WTC11 (cell line): ENCODE data around the gene ZFHX3. TPM values are rescaled to one million over a fixed set of nuclear protein-coding genes. Genes with fewer than 3 reads are reported as not detected.

ENCODE experiments used
- ATAC-seq: fragments of 200-7000 bp; cut with Tn5 transposase; 2 replicates; pipeline ENCODE4 v1.10.0; 2021; ENCODE audit warnings: mild to moderate bottlenecking, moderate library complexity
- CTCF ChIA-PET: fragments of 300-600 bp; sonication (Branson Sonifier 250); formaldehyde crosslinking; loops from one replicate; lab custom pipeline; 2021; ENCODE audit warnings: antibody characterized with exemption; lab: Charles Lee
- POLR2A ChIA-PET: fragments of 350-600 bp; sonication (Branson Sonifier 250); formaldehyde crosslinking; loops from one replicate; lab custom pipeline; 2021; ENCODE audit warnings: antibody characterized with exemption; lab: Charles Lee
- DNase-seq: peaks from one replicate; pipeline ENCODE4 v3.0.0; 2021; ENCODE audit warnings: low spot score
- H3K27ac Mint-ChIP-seq: 2 replicates; pipeline ENCODE4 v1.8.0; 2021; ENCODE audit warnings: mixed read lengths
- H3K27me3 Mint-ChIP-seq: 2 replicates; pipeline ENCODE4 v1.8.0; 2021; ENCODE audit warnings: low read depth, mild to moderate bottlenecking, moderate library complexity, mixed read lengths
- H3K36me3 Mint-ChIP-seq: 2 replicates; pipeline ENCODE4 v1.8.0; 2021; ENCODE audit warnings: mixed read lengths
- H3K4me1 Mint-ChIP-seq: 2 replicates; pipeline ENCODE4 v1.8.0; 2022; ENCODE audit warnings: mixed read lengths
- H3K4me3 Mint-ChIP-seq: 2 replicates; pipeline ENCODE4 v1.8.0; 2021; ENCODE audit warnings: mild to moderate bottlenecking, moderate library complexity, mixed read lengths
- H3K9me3 Mint-ChIP-seq: 2 replicates; pipeline ENCODE4 v1.8.0; 2021; ENCODE audit warnings: mixed read lengths
- AFF4 ChIP-seq: sonication (generic); formaldehyde crosslinking; IDR thresholded peaks from 2 replicates; pipeline ENCODE4 v1.8.1; 2023; ENCODE audit warnings: mild to moderate bottlenecking, missing genetic modification reagents, borderline replicate concordance
- E2F4 ChIP-seq: sonication (generic); formaldehyde crosslinking; IDR thresholded peaks from 2 replicates; pipeline ENCODE4 v1.8.1; 2022; ENCODE audit warnings: low read depth, mild to moderate bottlenecking, moderate library complexity, missing genetic modification reagents, borderline replicate concordance
- EMX1 ChIP-seq: fragments of 250-450 bp; sonication (Bioruptor Pico); IDR thresholded peaks from 2 replicates; pipeline ENCODE4 v1.8.0; 2021; ENCODE audit warnings: mild to moderate bottlenecking
- GABPB1 ChIP-seq: sonication (generic); formaldehyde crosslinking; IDR thresholded peaks from 2 replicates; pipeline ENCODE4 v1.8.1; 2023; ENCODE audit warnings: mild to moderate bottlenecking, missing genetic modification reagents
- IRF2 ChIP-seq: sonication (generic); formaldehyde crosslinking; IDR thresholded peaks from 2 replicates; pipeline ENCODE4 v1.8.0; 2022; ENCODE audit warnings: low read depth, missing genetic modification reagents, borderline replicate concordance
- USF2 ChIP-seq: sonication (generic); formaldehyde crosslinking; IDR thresholded peaks from 2 replicates; pipeline ENCODE4 v1.8.1; 2023; ENCODE audit warnings: mild to moderate bottlenecking, missing genetic modification reagents, moderate library complexity
- ZNF121 ChIP-seq: sonication (generic); formaldehyde crosslinking; IDR thresholded peaks from 2 replicates; pipeline ENCODE4 v1.8.0; 2023; ENCODE audit warnings: missing genetic modification reagents
- ZNF281 ChIP-seq: sonication (generic); formaldehyde crosslinking; IDR thresholded peaks from 2 replicates; pipeline ENCODE4 v1.8.0; 2023; ENCODE audit warnings: mild to moderate bottlenecking, missing genetic modification reagents
- ZNF423 ChIP-seq: fragments of 250-450 bp; sonication (Bioruptor Pico); IDR thresholded peaks from 2 replicates; pipeline ENCODE4 v2.1.2; 2022; ENCODE audit warnings: mild to moderate bottlenecking, moderate library complexity
- total RNA-seq: library from RNA; stranded (reverse); gene quantifications from 3 replicates; pipeline ENCODE4 v1.2.3, GENCODE V29; 2021

ZFHX3 gene
- total RNA-seq, 1 experiment from 2014 or later, result 5.7 TPM

- Mint-ChIP-seq H3K9me3 (no peaks in the 10 kb centered on the region), H3K27ac (no peak overlapping the region), H3K4me3 (no peak overlapping the region), H3K27me3 (no peaks in the 10 kb centered on the region), H3K4me1 (no peaks in the 10 kb centered on the region), H3K36me3 (no peaks in the 10 kb centered on the region)
- DNase-seq (no peak), ATAC-seq (no peak)
- ChIA-PET CTCF (interaction anchor here (1.4 to 2.1 kb wide), 2 partner anchors 26 to 112 kb away, joined by 3 to 10 read pairs; no protein-coding TSS in a partner anchor), POLR2A (no interaction called here)
- TF ChIP-seq ZNF423 (CRISPR knock-in tag), result no peak
- TF ChIP-seq EMX1 (CRISPR knock-in tag), result no peak
- no peak for TF ChIP-seq E2F4 (CRISPR knock-in tag)
- TF ChIP-seq ZNF121 (CRISPR knock-in tag), result no peak
- no peak for TF ChIP-seq ZNF281 (CRISPR knock-in tag)
Observed at GRCh38 chr16:72969146-72969545, 78.8 kb downstream of the ZFHX3 start.

- no peaks in the 10 kb centered on the region for H3K9me3 Mint-ChIP-seq
- no peaks in the 10 kb centered on the region for H3K36me3 Mint-ChIP-seq
- ATAC-seq, result no peak
Observed at GRCh38 chr16:72967941-72968340, 80.0 kb downstream of the ZFHX3 start.

GRCh38 chr16:72963533-72964315 lies 84.2 kb downstream of the ZFHX3 start:
- POLR2A ChIA-PET, result no interaction called here
- H3K4me1 Mint-ChIP-seq, result peaks cover 19% of the 10 kb centered on the region
- CTCF ChIA-PET, result interaction anchor here (1.6 to 3.4 kb wide), 2 partner anchors 31 to 131 kb away, joined by 4 to 12 read pairs; no protein-coding TSS in a partner anchor
- H3K9me3 Mint-ChIP-seq, result no peaks in the 10 kb centered on the region
- H3K4me3 Mint-ChIP-seq, result no peak overlapping the region
- H3K27ac Mint-ChIP-seq, result no peak overlapping the region
- DNase-seq (no peak), ATAC-seq (no peak)
- H3K36me3 Mint-ChIP-seq, result no peaks in the 10 kb centered on the region
- TF ChIP-seq USF2 (CRISPR knock-in tag), result no peak
- TF ChIP-seq IRF2 (CRISPR knock-in tag), result no peak
- TF ChIP-seq AFF4, result no peak
- H3K27me3 Mint-ChIP-seq, result no peaks in the 10 kb centered on the region

More at GRCh38 chr16:72967941-72968340, 80.0 kb downstream of the ZFHX3 start:
- POLR2A ChIA-PET, result no interaction called here
- no peak for TF ChIP-seq GABPB1 (CRISPR knock-in tag)
- Mint-ChIP-seq H3K4me3 (no peak overlapping the region), H3K27ac (no peak overlapping the region), H3K27me3 (no peaks in the 10 kb centered on the region), H3K4me1 (peaks cover 12% of the 10 kb centered on the region)
- no peak for DNase-seq
- CTCF ChIA-PET, result no interaction called here
